ENCODE data around the gene EIF2S1.
"Not testable (repeated sequence)": the region's sequence is repeated elsewhere in the genome, so short reads cannot be mapped to it uniquely, and the experiment has no call there.

The EIF2S1 gene

GRCh38 chr14:67410313-67410712, 50.2 kb downstream of the EIF2S1 start:
- DNase-seq (ENCODE audit: low read depth): no peak
- H3K4me3 ChIP-seq (ENCODE audit: low read depth, low read length): no peak overlapping the region
- no peak for TF ChIP-seq CTCF (conservative IDR thresholded peaks at IDR 0.05; ENCODE audit: low read depth, low read length)

- peak; percentile 26 for DNase-seq (ENCODE audit: low read depth)
- peak overlapping the region; percentile 64 for H3K4me3 ChIP-seq (ENCODE audit: low read depth, low read length)
- no peak for TF ChIP-seq CTCF (conservative IDR thresholded peaks at IDR 0.05; ENCODE audit: low read depth, low read length)
Measured at GRCh38 chr14:67411370-67411769, 51.2 kb downstream of the EIF2S1 start.

GRCh38 chr14:67411820-67412421, 51.8 kb downstream of the EIF2S1 start, which contains the start of gene PLEK2:
Gene PLEK2 (minus strand): TSS chr14:67412165. CDS start chr14:67412059, 106 bp downstream.
- no peak for TF ChIP-seq CTCF (conservative IDR thresholded peaks at IDR 0.05; ENCODE audit: low read depth, low read length)
- H3K4me3 ChIP-seq (ENCODE audit: low read depth, low read length): peak within 1 kb of the TSS; percentile 64
- peak; percentile 40 for DNase-seq (ENCODE audit: low read depth)

- peak; percentile 69 for DNase-seq (ENCODE audit: low read depth)
- H3K4me3 ChIP-seq (ENCODE audit: low read depth, low read length): no peak overlapping the region
- no peak for TF ChIP-seq CTCF (conservative IDR thresholded peaks at IDR 0.05; ENCODE audit: low read depth, low read length)
Measured at GRCh38 chr14:67413806-67414769, 54.0 kb downstream of the EIF2S1 start.

- not testable (repeated sequence) for DNase-seq (ENCODE audit: low read depth)
Measured at GRCh38 chr14:67415610-67416009, 55.5 kb downstream of the EIF2S1 start.

GRCh38 chr14:67416085-67416484, 56.0 kb downstream of the EIF2S1 start:
- no peak for DNase-seq (ENCODE audit: low read depth)
- H3K4me3 ChIP-seq (ENCODE audit: low read depth, low read length): no peak overlapping the region
- no peak for TF ChIP-seq CTCF (conservative IDR thresholded peaks at IDR 0.05; ENCODE audit: low read depth, low read length)

More at GRCh38 chr14:67415610-67416009, 55.5 kb downstream of the EIF2S1 start:
- not testable (repeated sequence) for H3K4me3 ChIP-seq (ENCODE audit: low read depth, low read length)

GRCh38 chr14:67416810-67417209, 56.7 kb downstream of the EIF2S1 start:
- H3K4me3 ChIP-seq (ENCODE audit: low read depth, low read length): no peak overlapping the region
- no peak for DNase-seq (ENCODE audit: low read depth)
- TF ChIP-seq CTCF (conservative IDR thresholded peaks at IDR 0.05; ENCODE audit: low read depth, low read length): no peak
